Testis (tissue), 2 donors: Measurements from ENCODE around the gene RAB4B.

Experiments
- CTCF ChIP-seq, 3 experiments: fragments of 450-650 bp in 2 of 3; fragments of 200-600 bp in 1 of 3; sonication (generic) in 1 of 3; IDR thresholded peaks; one replicate each; pipeline ENCODE4 v1.5.1; 2016 to 2019; ENCODE audit warnings: antibody characterized with exemption in 3 of 3, mild to moderate bottlenecking in 2 of 3, moderate library complexity in 1 of 3
- POLR2A ChIP-seq: fragments of 450-650 bp; IDR thresholded peaks from one replicate; pipeline ENCODE4 v1.6.1; 2017; ENCODE audit warnings: antibody characterized with exemption, mild to moderate bottlenecking, moderate library complexity

GRCh38 chr19:40827386-40828247 lies 49.6 kb downstream of the RAB4B start:
- TF ChIP-seq CTCF (IDR thresholded peaks at IDR 0.05) = no peak
- no peak for TF ChIP-seq POLR2A
